HCT116 (cell line): ENCODE data around the gene CLCN4. TPM values are rescaled to one million over a fixed set of nuclear protein-coding genes. Genes with fewer than 3 reads are reported as not detected.

Experiments used
- ATAC-seq: fragments of 200-7000 bp; cut with Tn5 transposase; 2 replicates; pipeline ENCODE4 v1.9.1; 2020; ENCODE audit warnings: mild to moderate bottlenecking, moderate library complexity
- BruUV-seq: library from RNA; stranded (reverse); fragments of 400-500 nt; replicated peaks from 2 replicates; lab custom pipeline; 2021; lab: Mats Ljungman, UMichigan
- CTCF ChIA-PET: fragments of 300-600 bp; sonication (Branson Sonifier 250); formaldehyde crosslinking; loops from one replicate; lab custom pipeline; 2021; ENCODE audit warnings: antibody characterized with exemption; lab: Charles Lee
- POLR2A ChIA-PET: fragments of 300-600, 350-600 bp; sonication (Branson Sonifier 250); formaldehyde crosslinking; loops from one replicate; lab custom pipeline; 2021; ENCODE audit warnings: antibody characterized with exemption; lab: Charles Lee
- RAD21 ChIA-PET, 2 experiments: fragments of 300-600 bp; sonication (Branson Sonifier 250); formaldehyde crosslinking; loops; one replicate each; lab custom pipeline; 2023; ENCODE audit warnings: low total read pairs in 2 of 2; ENCODE audit not compliant: uncharacterized antibody in 2 of 2, unreplicated experiment in 2 of 2, low non-redundant PET in 1 of 2; lab: Charles Lee
- DNase-seq: peaks from one replicate; pipeline ENCODE4 v3.0.0-alpha.2; 2010; ENCODE audit warnings: low read depth, low spot score
- H2AFZ ChIP-seq: fragments of 200-600 bp; shearing (Covaris generic), sonication (generic); 2 replicates; pipeline ENCODE4 v1.6.1; 2017; ENCODE audit warnings: low read depth, mixed run types, mixed read lengths, antibody characterized with exemption, low read length; ENCODE audit not compliant: poor library complexity, severe bottlenecking
- H3K27ac ChIP-seq: 2 replicates; pipeline ENCODE4 v1.5.1; 2012; ENCODE audit warnings: low read depth, low read length
- H3K27me3 ChIP-seq: fragments of 200-600 bp; sonication (generic); 2 replicates; pipeline ENCODE4 v1.6.1; 2016; ENCODE audit warnings: mixed run types, low read length, mixed read lengths; ENCODE audit not compliant: insufficient read depth
- H3K36me3 ChIP-seq, 2 experiments: fragments of 200-500 bp in 1 of 2; fragments of 200-600 bp in 1 of 2; sonication (Bioruptor generic) in 1 of 2; sonication (generic) in 1 of 2; 2 replicates each; pipeline versions ENCODE4 v1.5.1 to v1.6.1; 2014 to 2016; ENCODE audit warnings: low read length in 2 of 2, inconsistent platforms in 1 of 2, mixed read lengths in 1 of 2, mixed run types in 1 of 2; ENCODE audit not compliant: insufficient read depth in 2 of 2, control insufficient read depth in 1 of 2
- H3K4me1 ChIP-seq, 2 experiments: fragments of 200-600 bp in 1 of 2; sonication (generic) in 1 of 2; 2 replicates each; pipeline versions ENCODE4 v1.5.1 to v1.6.1; 2012 to 2017; ENCODE audit warnings: low read length in 2 of 2, inconsistent platforms in 1 of 2, mild to moderate bottlenecking in 1 of 2, mixed read lengths in 1 of 2, mixed run types in 1 of 2, moderate library complexity in 1 of 2; ENCODE audit not compliant: insufficient read depth in 2 of 2, control insufficient read depth in 1 of 2
- H3K4me2 ChIP-seq: fragments of 200-600 bp; sonication (generic); 2 replicates; pipeline ENCODE4 v1.6.1; 2017; ENCODE audit warnings: mixed run types, low read length, mixed read lengths
- H3K4me3 ChIP-seq, 2 experiments: fragments of 200-600 bp in 1 of 2; sonication (generic) in 1 of 2; replicated peaks in 1 of 2; 2 replicates each; pipeline ENCODE4 v1.5.1; 2011 to 2016; ENCODE audit warnings: low read length in 2 of 2, control low read depth in 1 of 2, low read depth in 1 of 2, mild to moderate bottlenecking in 1 of 2, mixed read lengths in 1 of 2, mixed run types in 1 of 2
- H3K79me2 ChIP-seq: fragments of 200-600 bp; sonication (generic); 2 replicates; pipeline ENCODE4 v1.6.1; 2017; ENCODE audit warnings: mild to moderate bottlenecking, mixed run types, low read length, moderate library complexity, mixed read lengths; ENCODE audit not compliant: insufficient read depth
- H3K9ac ChIP-seq: fragments of 200-600 bp; sonication (generic); 2 replicates; pipeline ENCODE4 v1.6.1; 2016; ENCODE audit warnings: low read length, mixed read lengths
- H3K9me2 ChIP-seq: fragments of 200-600 bp; sonication (generic), shearing (Covaris generic); 2 replicates; pipeline ENCODE4 v1.6.1; 2017; ENCODE audit warnings: mixed run types, mild to moderate bottlenecking, moderate library complexity; ENCODE audit not compliant: insufficient read depth
- H3K9me3 ChIP-seq, 2 experiments: fragments of 200-500 bp in 1 of 2; fragments of 200-600 bp in 1 of 2; sonication (Bioruptor generic) in 1 of 2; sonication (generic) in 1 of 2; 2 replicates each; pipeline ENCODE4 v1.6.1; 2014 to 2017; ENCODE audit warnings: low read length in 2 of 2, mixed read lengths in 2 of 2, inconsistent platforms in 1 of 2, low read depth in 1 of 2, mild to moderate bottlenecking in 1 of 2, mixed run types in 1 of 2, moderate library complexity in 1 of 2; ENCODE audit not compliant: control insufficient read depth in 1 of 2, insufficient read depth in 1 of 2
- H4K20me1 ChIP-seq: fragments of 200-600 bp; sonication (generic), shearing (Covaris generic); 2 replicates; pipeline ENCODE4 v1.6.1; 2017; ENCODE audit warnings: mixed run types, mild to moderate bottlenecking, moderate library complexity; ENCODE audit not compliant: insufficient read depth
- CEBPB ChIP-seq: IDR thresholded peaks from 2 replicates; pipeline ENCODE4 v1.6.1; 2012; ENCODE audit warnings: low read depth
- EZH2 ChIP-seq: fragments of 200-600 bp; sonication (generic); IDR thresholded peaks from 2 replicates; pipeline ENCODE4 v1.6.1; 2017; ENCODE audit warnings: antibody characterized with exemption, mixed run types
- FOSL1 ChIP-seq: IDR thresholded peaks from 2 replicates; pipeline ENCODE4 v1.6.1; 2012; ENCODE audit warnings: low read depth
- JUND ChIP-seq: IDR thresholded peaks from 2 replicates; pipeline ENCODE4 v1.6.1; 2012
- POLR2A ChIP-seq: IDR thresholded peaks from 2 replicates; pipeline ENCODE4 v1.7.0; 2011; ENCODE audit warnings: borderline replicate concordance; ENCODE audit not compliant: insufficient read depth, insufficient read length; ENCODE audit errors: extremely low read depth
- POLR2AphosphoS5 ChIP-seq: IDR thresholded peaks from 2 replicates; pipeline ENCODE4 v1.6.1; 2011; ENCODE audit warnings: mild to moderate bottlenecking, low read depth, low read length, moderate library complexity
- SIN3A ChIP-seq: IDR thresholded peaks from 2 replicates; pipeline ENCODE4 v1.6.1; 2012; ENCODE audit warnings: low read depth
- SP1 ChIP-seq: IDR thresholded peaks from 2 replicates; pipeline ENCODE4 v1.6.1; 2012; ENCODE audit warnings: low read depth
- ZNF274 ChIP-seq: fragments of 200-500 bp; sonication (Bioruptor generic); IDR thresholded peaks from 2 replicates; pipeline ENCODE4 v1.6.1; 2014; ENCODE audit warnings: mild to moderate bottlenecking, low read depth, low read length, inconsistent platforms
- intact Hi-C: fragments of 100-400 bp; cut with micrococcal nuclease; formaldehyde crosslinking; loops from 2 replicates; pipeline ENCODE4 v1.10.0; 2022
- total RNA-seq: library from RNA; stranded (reverse); gene quantifications from one replicate; pipeline ENCODE4 v1.2.1, GENCODE V29; 2021; ENCODE audit not compliant: unreplicated experiment
- TF ChIP-seq, protein P1 (sequence below): IDR thresholded peaks from 2 replicates; pipeline ENCODE4 v1.6.1; 2011; ENCODE audit warnings: mild to moderate bottlenecking, low read length, moderate library complexity; ENCODE audit not compliant: insufficient replicate concordance; ENCODE audit errors: extremely low read depth
- TF ChIP-seq, protein P2 (sequence below): IDR thresholded peaks from 2 replicates; pipeline ENCODE4 v1.6.1; 2012
- TF ChIP-seq, protein P3 (sequence below): IDR thresholded peaks from 2 replicates; pipeline ENCODE4 v1.6.1; 2012

The CLCN4 gene
- total RNA-seq, 1 experiment from 2014 or later = 3.1 TPM

GRCh38 chrX:10195947-10196346 is 39.2 kb downstream of the CLCN4 start:
- H3K4me3 ChIP-seq = no peak overlapping the region
- ATAC-seq (no peak), DNase-seq (no peak)
- H3K9ac ChIP-seq = no peak overlapping the region
- no peak overlapping the region for H2AFZ ChIP-seq
- no peaks in the 10 kb centered on the region; a peak in 1 of 4 replicates for H3K9me3 ChIP-seq
- H3K4me2 ChIP-seq = no peak overlapping the region
- H3K4me1 ChIP-seq = no peaks in the 10 kb centered on the region
- H3K79me2 ChIP-seq = no peaks in the 10 kb centered on the region
- H3K27ac ChIP-seq = no peak overlapping the region
- no peak for TF ChIP-seq POLR2A
- TF ChIP-seq CEBPB = no peak
- TF ChIP-seq, protein P1, sequence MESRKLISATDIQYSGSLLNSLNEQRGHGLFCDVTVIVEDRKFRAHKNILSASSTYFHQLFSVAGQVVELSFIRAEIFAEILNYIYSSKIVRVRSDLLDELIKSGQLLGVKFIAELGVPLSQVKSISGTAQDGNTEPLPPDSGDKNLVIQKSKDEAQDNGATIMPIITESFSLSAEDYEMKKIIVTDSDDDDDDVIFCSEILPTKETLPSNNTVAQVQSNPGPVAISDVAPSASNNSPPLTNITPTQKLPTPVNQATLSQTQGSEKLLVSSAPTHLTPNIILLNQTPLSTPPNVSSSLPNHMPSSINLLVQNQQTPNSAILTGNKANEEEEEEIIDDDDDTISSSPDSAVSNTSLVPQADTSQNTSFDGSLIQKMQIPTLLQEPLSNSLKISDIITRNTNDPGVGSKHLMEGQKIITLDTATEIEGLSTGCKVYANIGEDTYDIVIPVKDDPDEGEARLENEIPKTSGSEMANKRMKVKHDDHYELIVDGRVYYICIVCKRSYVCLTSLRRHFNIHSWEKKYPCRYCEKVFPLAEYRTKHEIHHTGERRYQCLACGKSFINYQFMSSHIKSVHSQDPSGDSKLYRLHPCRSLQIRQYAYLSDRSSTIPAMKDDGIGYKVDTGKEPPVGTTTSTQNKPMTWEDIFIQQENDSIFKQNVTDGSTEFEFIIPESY = no peak
- no peak for TF ChIP-seq POLR2AphosphoS5
- TF ChIP-seq, protein P2, sequence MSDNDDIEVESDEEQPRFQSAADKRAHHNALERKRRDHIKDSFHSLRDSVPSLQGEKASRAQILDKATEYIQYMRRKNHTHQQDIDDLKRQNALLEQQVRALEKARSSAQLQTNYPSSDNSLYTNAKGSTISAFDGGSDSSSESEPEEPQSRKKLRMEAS = no peak
- TF ChIP-seq ZNF274 = no peak
- TF ChIP-seq FOSL1 = no peak
- no peak for TF ChIP-seq JUND
- no peak for TF ChIP-seq EZH2
- no peak for TF ChIP-seq SP1
- TF ChIP-seq SIN3A = no peak
- TF ChIP-seq, protein P3, sequence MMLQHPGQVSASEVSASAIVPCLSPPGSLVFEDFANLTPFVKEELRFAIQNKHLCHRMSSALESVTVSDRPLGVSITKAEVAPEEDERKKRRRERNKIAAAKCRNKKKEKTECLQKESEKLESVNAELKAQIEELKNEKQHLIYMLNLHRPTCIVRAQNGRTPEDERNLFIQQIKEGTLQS = no peak
- no peaks in the 10 kb centered on the region for H4K20me1 ChIP-seq
- no peaks in the 10 kb centered on the region for H3K36me3 ChIP-seq
- H3K27me3 ChIP-seq = no peaks in the 10 kb centered on the region
- no TSS peak for BruUV-seq
- RAD21 ChIA-PET = no interaction called here
- CTCF ChIA-PET = no interaction called here
- POLR2A ChIA-PET = no interaction called here
- H3K9me2 ChIP-seq = no peaks in the 10 kb centered on the region
- intact Hi-C loops = loop anchor here (10.0 kb wide), 1 partner anchor 909 kb away; no protein-coding TSS in a partner anchor
